Common myeloid progenitor, CD34-positive (primary cell): Measurements from ENCODE around the gene SCYL1.

Source experiments
- CTCF ChIA-PET: fragments of 350-600 bp; sonication (Branson Sonifier 250); formaldehyde crosslinking; loops from one replicate; lab custom pipeline; 2021; ENCODE audit warnings: antibody characterized with exemption; lab: Charles Lee
- POLR2A ChIA-PET: fragments of 350-600 bp; sonication (Branson Sonifier 250); formaldehyde crosslinking; loops from one replicate; lab custom pipeline; 2021; ENCODE audit warnings: antibody characterized with exemption; lab: Charles Lee
- DNase-seq, 3 donors: peaks; one replicate each; pipeline versions ENCODE4 v3.0.0 to v3.0.0-alpha.2; 2013
- H3K27ac ChIP-seq, 2 experiments: 1 replicate in 1 of 2; 2 replicates in 1 of 2; pipeline ENCODE4 v1.7.0; 2013; ENCODE audit warnings: inconsistent platforms in 2 of 2, low read length in 2 of 2, mild to moderate bottlenecking in 2 of 2, low read depth in 1 of 2, moderate library complexity in 1 of 2; ENCODE audit not compliant: severe bottlenecking in 2 of 2, insufficient read depth in 1 of 2, poor library complexity in 1 of 2
- H3K27me3 ChIP-seq, 5 experiments: replicated peaks in 2 of 5; 1 replicate in 3 of 5; 2 replicates in 2 of 5; pipeline versions ENCODE4 v1.6.1 to v1.7.0; 2013; ENCODE audit warnings: low read length in 4 of 5, mild to moderate bottlenecking in 2 of 5, moderate library complexity in 2 of 5, inconsistent platforms in 1 of 5; ENCODE audit not compliant: insufficient read depth in 5 of 5, control insufficient read depth in 4 of 5
- H3K36me3 ChIP-seq, 4 experiments: 1 replicate in 2 of 4; 2 replicates in 2 of 4; pipeline versions ENCODE4 v1.6.1 to v1.7.0; 2013; ENCODE audit warnings: low read length in 3 of 4, control low read depth in 1 of 4, mild to moderate bottlenecking in 1 of 4; ENCODE audit not compliant: control insufficient read depth in 4 of 4, insufficient read depth in 4 of 4
- H3K4me1 ChIP-seq, 4 experiments: 1 replicate in 3 of 4; 2 replicates in 1 of 4; pipeline versions ENCODE4 v1.6.1 to v1.7.1; 2013; ENCODE audit warnings: low read length in 3 of 4, mild to moderate bottlenecking in 3 of 4, control low read depth in 1 of 4, inconsistent platforms in 1 of 4, moderate library complexity in 1 of 4; ENCODE audit not compliant: control insufficient read depth in 4 of 4, insufficient read depth in 4 of 4; ENCODE audit errors: control extremely low read depth in 1 of 4
- H3K4me3 ChIP-seq, 7 experiments: 1 replicate in 4 of 7; 2 replicates in 3 of 7; pipeline versions ENCODE4 v1.5.1 to v1.7.0; 2013; ENCODE audit warnings: mild to moderate bottlenecking in 7 of 7, low read length in 6 of 7, moderate library complexity in 6 of 7, inconsistent platforms in 2 of 7, low read depth in 2 of 7, control low read depth in 1 of 7; ENCODE audit not compliant: insufficient read depth in 4 of 7, control insufficient read depth in 1 of 7; ENCODE audit errors: extremely low read depth in 1 of 7
- H3K9me3 ChIP-seq, 5 experiments: 1 replicate in 4 of 5; 2 replicates in 1 of 5; pipeline versions ENCODE4 v1.6.1 to v1.7.1; 2013; ENCODE audit warnings: low read length in 4 of 5, mild to moderate bottlenecking in 2 of 5, inconsistent platforms in 1 of 5, low read depth in 1 of 5, moderate library complexity in 1 of 5; ENCODE audit not compliant: control insufficient read depth in 4 of 5, insufficient read depth in 2 of 5; ENCODE audit errors: control extremely low read depth in 1 of 5
- WGBS: methylation state at CpG from one replicate; pipeline ENCODE4 v1.1.5; 2013; ENCODE audit not compliant: insufficient coverage; 5-methylcytosine and 5-hydroxymethylcytosine counted together

The SCYL1 gene

DNA sequence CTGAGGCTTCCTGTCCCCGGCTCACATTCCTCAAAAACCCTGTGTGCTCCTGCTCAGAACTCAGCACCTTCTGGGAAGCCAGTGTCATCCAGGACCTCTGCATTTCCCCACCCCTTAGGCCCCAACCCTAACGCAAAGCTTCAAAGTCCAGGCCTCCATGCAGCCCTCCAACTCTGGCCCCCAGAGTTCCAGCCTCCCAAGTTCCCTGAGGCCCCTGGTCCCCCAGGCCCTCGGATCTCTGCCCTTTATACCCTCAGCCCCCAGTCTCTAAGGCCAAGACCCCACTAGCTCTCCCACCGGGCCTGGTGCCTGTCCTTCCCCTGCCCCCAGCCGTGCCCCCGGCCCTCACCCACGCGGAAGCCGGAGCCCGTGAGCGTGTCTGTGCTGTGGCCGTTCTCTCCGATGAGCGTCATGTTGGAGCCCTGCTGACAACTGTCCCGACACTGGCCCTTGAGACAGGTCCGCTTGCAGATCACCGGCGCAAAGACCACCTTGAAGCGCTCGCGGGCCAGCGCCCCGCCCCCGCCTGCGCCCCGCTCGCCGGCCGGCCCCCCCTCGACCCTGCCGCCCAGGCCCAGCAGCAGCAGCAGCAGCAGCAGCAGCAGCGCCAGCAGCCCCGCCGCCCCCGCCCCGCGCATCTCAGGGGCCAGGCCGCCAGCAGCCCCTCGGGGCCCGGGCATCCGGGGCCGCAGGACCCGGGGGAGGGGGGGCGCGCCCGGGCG, 32.6 kb downstream of the SCYL1 start:
- peaks cover 0 to 2% (median 0%) of the 10 kb centered on the region in 4 experiments for H3K36me3 ChIP-seq
- H3K4me3 ChIP-seq: peak overlapping the region in 6 of 7 experiments; percentile 18 to 81 (median 56)
- ChIA-PET POLR2A (interaction anchor here (0.8 kb wide), 1 partner anchor 13 kb away, joined by 3 read pairs; the partner anchor contains the start of gene ZNRD2), CTCF (interaction anchor here (0.9 to 3.1 kb wide), 7 partner anchors 8 to 47 kb away, joined by 3 to 14 read pairs (median 4); no protein-coding TSS in a partner anchor)
- peaks cover 0 to 77% (median 70%) of the 10 kb centered on the region in 4 experiments for H3K4me1 ChIP-seq
- H3K27me3 ChIP-seq: no peaks in the 10 kb centered on the region
- peak overlapping the region in 1 of 2 experiments; percentile 76 for H3K27ac ChIP-seq
- no peaks in the 10 kb centered on the region for H3K9me3 ChIP-seq
- 2% methylated on average over 29 of the region's 47 CpGs for WGBS
- DNase-seq: peak in 1 of 3 donors; percentile 24

DNA sequence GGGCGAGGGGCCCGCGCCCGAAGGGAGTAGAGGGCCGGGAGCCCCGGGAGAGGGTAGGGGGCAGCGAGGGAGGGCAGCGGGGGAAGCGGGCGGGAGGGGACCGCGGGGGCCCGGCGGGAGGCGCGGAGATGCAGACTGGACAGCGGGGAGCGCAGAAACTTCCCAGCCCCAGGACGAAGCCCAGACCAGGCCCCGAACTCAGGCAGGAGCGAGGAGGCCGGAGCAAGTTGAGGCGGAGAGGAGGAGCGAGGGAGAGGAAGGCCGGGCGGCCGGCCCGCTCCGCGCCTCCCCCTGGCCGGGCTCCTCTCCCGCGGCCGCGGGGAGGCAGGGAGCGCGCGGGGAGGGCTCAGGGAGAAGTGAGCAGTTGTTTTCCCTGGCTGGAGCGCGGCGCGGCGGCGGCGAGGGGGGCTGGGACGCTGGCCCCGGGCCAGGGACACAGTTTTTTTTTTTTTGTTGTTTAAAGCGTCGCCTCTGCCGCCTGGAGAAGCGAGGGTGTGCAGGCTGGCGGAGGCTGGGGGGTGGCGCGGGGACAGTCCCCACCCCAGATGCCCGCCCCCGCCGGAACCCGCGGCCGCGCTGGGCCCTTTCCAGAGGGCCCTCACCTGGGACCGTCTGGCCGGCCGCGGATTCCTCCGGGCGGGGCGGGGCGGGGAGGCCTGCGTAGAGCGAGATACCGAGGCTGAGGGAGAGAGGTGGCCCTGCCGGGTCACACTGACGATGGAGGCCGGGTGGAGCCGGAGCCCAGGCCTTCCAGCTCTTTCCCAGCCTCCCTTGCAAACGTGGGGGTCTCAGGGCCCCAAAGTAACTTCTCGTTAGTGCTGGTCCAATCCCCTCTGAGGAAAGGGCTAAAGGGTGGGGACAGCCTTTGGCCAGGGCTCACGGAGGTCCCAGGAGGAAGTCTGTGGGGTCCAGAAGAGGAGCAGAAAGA, 33.4 kb downstream of the SCYL1 start, which contains the start of gene LTBP3:
Gene LTBP3 (minus strand): TSS at position 358 of the 928 bp plus-strand sequence. CDS start 400 bp downstream, outside the sequence.
- 0% methylated on average over 56 of the region's 79 CpGs for WGBS
- ChIA-PET CTCF (interaction anchor here (0.9 to 16.1 kb wide), 7 partner anchors 13 to 46 kb away, joined by 3 to 239 read pairs (median 6); no protein-coding TSS in a partner anchor), POLR2A (interaction anchor here (0.5 to 1.2 kb wide), 3 partner anchors 9 to 397 kb away, joined by 4 read pairs; partner anchors contain the start of gene ZNRD2)
- H3K27me3 ChIP-seq: no peaks in the 10 kb centered on the region
- H3K27ac ChIP-seq: peak within 1 kb of the TSS; percentile 54 to 76
- DNase-seq: peak in 2 of 3 donors; percentile 45 to 50
- no peaks in the 10 kb centered on the region for H3K9me3 ChIP-seq
- H3K4me1 ChIP-seq: peaks cover 0 to 69% (median 62%) of the 10 kb centered on the region in 4 experiments
- peak within 1 kb of the TSS; percentile 51 to 81 (median 62) for H3K4me3 ChIP-seq
- H3K36me3 ChIP-seq: no peaks in the 10 kb centered on the region

DNA sequence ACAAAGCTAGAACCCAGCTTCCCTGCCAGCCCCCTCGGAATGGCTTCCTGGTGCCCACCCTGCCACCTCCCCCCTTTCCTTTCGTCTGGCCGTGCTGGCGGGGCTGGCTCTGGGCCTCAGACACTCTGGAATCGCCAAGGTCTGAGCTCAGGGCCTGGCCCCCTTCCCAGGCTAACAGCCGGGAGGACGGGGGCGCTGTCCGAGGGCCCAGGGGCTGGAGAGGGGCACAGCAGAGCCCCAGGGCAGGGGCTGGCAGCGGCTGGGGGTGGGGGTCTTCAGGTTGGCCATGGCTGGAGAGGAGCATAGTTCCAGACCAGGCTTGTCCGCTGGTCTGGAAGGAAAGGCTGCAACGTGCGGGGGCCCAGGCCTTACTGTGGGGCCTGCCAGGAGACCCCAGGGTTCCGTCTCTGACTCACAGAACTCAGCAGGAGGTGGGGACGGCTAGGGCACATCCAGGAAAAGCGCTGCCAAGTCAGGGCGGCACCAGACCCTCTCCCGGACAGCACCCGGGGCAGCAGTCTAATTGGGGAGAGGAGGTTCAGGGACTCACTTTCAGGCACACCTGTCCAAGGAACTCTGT, 34.1 kb downstream of the SCYL1 start:
- H3K4me1 ChIP-seq: peaks cover 0 to 61% (median 55%) of the 10 kb centered on the region in 4 experiments
- POLR2A ChIA-PET: interaction anchor here (0.5 to 1.2 kb wide), 5 partner anchors 8 to 397 kb away, joined by 3 to 4 read pairs (median 4); partner anchors contain the start of genes FAM89B, SCYL1 and ZNRD2
- no peaks in the 10 kb centered on the region for H3K9me3 ChIP-seq
- peak overlapping the region in 6 of 7 experiments; percentile 16 to 81 (median 68) for H3K4me3 ChIP-seq
- peak overlapping the region; percentile 54 to 76 for H3K27ac ChIP-seq
- H3K36me3 ChIP-seq: no peaks in the 10 kb centered on the region
- WGBS: 46% methylated on average over 16 of the region's 19 CpGs
- CTCF ChIA-PET: interaction anchor here (0.9 to 16.1 kb wide), 5 partner anchors 14 to 44 kb away, joined by 3 to 239 read pairs (median 6); partner anchors contain the start of gene FAM89B
- no peak for DNase-seq
- H3K27me3 ChIP-seq: no peaks in the 10 kb centered on the region

DNA sequence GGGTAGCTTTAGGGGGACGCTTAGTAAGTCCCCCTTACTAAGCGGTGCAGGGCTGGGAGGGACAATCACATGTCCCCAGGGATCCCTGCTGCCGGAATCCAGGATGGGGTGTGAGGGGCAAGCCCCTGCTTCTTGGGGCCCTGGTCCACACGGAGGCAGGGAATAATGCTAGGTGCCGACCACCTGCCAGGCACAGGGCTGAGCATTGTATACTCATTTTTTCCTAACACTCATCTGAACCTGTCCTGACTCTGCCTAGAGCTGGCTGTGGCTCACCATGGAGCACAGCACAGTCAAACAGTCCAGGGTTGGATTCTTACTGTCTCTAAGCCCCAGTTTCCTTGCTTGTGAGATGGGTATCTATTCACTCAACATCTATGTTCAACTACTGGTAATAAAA, 34.7 kb downstream of the SCYL1 start:
- no peak overlapping the region for H3K27ac ChIP-seq
- no peaks in the 10 kb centered on the region for H3K27me3 ChIP-seq
- ChIA-PET POLR2A (interaction anchor here (0.6 to 1.2 kb wide), 2 partner anchors 13 to 35 kb away, joined by 3 to 4 read pairs; partner anchors contain the start of genes FAM89B and SCYL1), CTCF (interaction anchor here (1.3 to 16.1 kb wide), 4 partner anchors 8 to 35 kb away, joined by 6 to 239 read pairs (median 16); partner anchors contain the start of gene FAM89B)
- 95% methylated on average over 4 of the region's 5 CpGs for WGBS
- no peak for DNase-seq
- no peaks in the 10 kb centered on the region for H3K36me3 ChIP-seq
- H3K4me3 ChIP-seq: no peak overlapping the region
- H3K4me1 ChIP-seq: peaks cover 0 to 56% (median 49%) of the 10 kb centered on the region in 4 experiments
- H3K9me3 ChIP-seq: no peaks in the 10 kb centered on the region

DNA sequence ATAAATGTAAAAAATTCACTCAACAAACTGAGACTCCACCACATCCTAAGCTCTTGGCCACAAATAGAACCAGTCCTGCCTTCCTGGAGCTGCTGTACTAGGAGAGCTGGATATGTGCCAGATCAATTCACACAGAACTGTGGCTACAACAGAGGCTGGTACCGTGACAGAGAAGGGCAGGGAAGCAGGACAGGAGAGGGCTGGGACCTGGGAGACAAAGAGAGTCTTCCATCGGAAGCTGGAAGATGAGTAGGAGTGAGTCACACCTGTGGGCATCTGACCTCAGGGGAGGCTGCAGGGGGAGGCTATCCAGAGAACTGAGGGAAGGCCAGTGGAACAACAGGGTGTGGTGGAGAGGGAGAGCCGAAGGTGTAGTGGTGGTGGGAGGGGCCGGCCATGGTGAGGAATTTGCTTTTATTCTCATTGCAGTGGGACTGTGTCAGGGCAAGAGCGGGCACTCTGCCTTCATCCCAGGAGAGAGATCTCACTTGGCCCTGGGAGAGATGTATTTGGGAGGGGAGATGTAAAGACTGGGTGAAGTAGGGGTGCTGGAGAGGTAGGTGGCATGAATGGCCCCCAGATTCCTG, 35.2 kb downstream of the SCYL1 start:
- no peaks in the 10 kb centered on the region for H3K36me3 ChIP-seq
- ChIA-PET CTCF (interaction anchor here (1.3 to 16.1 kb wide), 5 partner anchors 8 to 19 kb away, joined by 3 to 239 read pairs (median 10); partner anchors contain the start of genes FAM89B and ZNRD2), POLR2A (interaction anchor here (0.6 to 1.2 kb wide), 2 partner anchors 12 to 35 kb away, joined by 3 to 4 read pairs; partner anchors contain the start of genes FAM89B and SCYL1)
- no peaks in the 10 kb centered on the region for H3K27me3 ChIP-seq
- H3K27ac ChIP-seq: no peak overlapping the region
- no peaks in the 10 kb centered on the region for H3K9me3 ChIP-seq
- no peak for DNase-seq
- peaks cover 0 to 51% (median 44%) of the 10 kb centered on the region in 4 experiments for H3K4me1 ChIP-seq
- WGBS: 80% methylated on average over 4 of the region's 5 CpGs
- H3K4me3 ChIP-seq: no peak overlapping the region
